ENCODE measurements around the gene DIAPH1. TPM values are rescaled to one million over a fixed set of nuclear protein-coding genes. Genes with fewer than 3 reads are reported as not detected.
"Not testable (repeated sequence)": the region's sequence is repeated elsewhere in the genome, so short reads cannot be mapped to it uniquely, and the experiment has no call there.

DIAPH1 gene
- total RNA-seq, 6 experiments from 2014 or later: 105 to 119 (median 109) TPM

- Mint-ChIP-seq H3K27ac (peak overlapping the region; percentile 92), H3K36me3 (ENCODE audit: low read depth) (peaks cover 17% of the 10 kb centered on the region)
Measured at GRCh38 chr5:141617682-141618029, 1.1 kb downstream of the DIAPH1 start.

DNA sequence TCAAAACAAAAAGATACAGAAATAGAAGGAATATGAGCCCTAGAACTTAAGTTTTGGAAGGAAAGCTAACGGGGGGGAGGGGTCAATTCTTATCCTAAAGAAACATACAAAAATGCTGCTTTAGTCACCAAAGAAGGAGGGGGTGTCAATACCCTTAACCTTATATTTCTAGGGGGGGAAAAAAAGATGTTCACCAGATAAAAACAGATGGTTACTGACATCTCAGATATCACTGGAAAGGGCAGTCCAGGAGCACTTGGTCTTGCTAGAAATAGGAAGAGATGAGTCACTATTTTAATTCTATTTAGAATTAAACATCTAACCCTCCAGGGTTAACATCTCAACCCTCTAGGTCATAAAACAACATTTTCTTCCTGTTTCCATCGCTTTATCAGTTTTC lies 1.7 kb downstream of the DIAPH1 start:
- no peaks in the 10 kb centered on the region for H3K9me3 Mint-ChIP-seq

More at GRCh38 chr5:141617682-141618029, 1.1 kb downstream of the DIAPH1 start:
- no peaks in the 10 kb centered on the region for H3K9me3 Mint-ChIP-seq
- H3K27me3 Mint-ChIP-seq (ENCODE audit: insufficient read depth): peaks cover 2% of the 10 kb centered on the region; the same call in 1 of the 2 replicates
- H3K4me1 Mint-ChIP-seq (ENCODE audit: low read depth): peaks cover 45% of the 10 kb centered on the region
- DNase-seq: peak; percentile 31
- no peak for TF ChIP-seq CTCF (IDR thresholded peaks at IDR 0.05)
- peak overlapping the region; percentile 96 for H3K4me3 Mint-ChIP-seq

DNA sequence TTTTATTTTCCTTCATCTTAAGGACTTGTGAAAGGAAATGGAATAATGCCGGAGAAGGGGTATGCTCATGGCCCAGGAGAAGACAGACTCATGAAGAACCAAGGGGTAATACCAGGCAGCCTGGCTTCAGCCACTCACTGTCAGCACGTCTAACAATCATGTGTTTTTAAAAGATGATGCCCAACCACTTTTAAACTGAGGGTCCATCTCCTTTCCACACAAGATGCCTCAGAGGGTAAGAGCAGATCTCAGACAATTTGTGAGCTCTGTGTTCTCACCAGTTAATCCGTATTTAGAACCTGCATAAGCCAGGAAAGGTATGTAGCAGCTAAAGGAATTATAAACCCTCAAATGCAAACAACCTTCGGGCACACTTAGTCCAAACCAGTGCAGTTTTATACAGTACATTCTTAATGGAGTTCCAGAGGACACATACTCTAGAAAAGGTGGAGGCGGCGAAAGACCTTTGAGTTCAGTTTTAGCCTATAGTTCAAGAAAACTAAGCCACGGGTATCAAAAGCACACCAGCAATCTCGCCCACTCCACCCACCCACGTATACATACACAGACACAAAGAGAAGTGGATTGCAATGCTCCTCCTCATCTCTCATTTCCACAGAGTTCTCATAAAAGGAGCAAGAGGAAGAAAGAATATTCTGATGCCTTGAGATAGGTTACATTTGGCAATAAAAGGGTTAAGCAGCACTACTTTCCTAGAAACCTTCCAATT lies 2.6 kb downstream of the DIAPH1 start:
- peaks cover 2% of the 10 kb centered on the region; the same call in 1 of the 2 replicates for H3K27me3 Mint-ChIP-seq (ENCODE audit: insufficient read depth)
- peaks cover 50% of the 10 kb centered on the region for H3K4me1 Mint-ChIP-seq (ENCODE audit: low read depth)
- peaks cover 16% of the 10 kb centered on the region for H3K36me3 Mint-ChIP-seq (ENCODE audit: low read depth)
- peak overlapping the region; percentile 96 for H3K4me3 Mint-ChIP-seq
- peak overlapping the region; percentile 92; the same call in 1 of the 2 replicates for H3K27ac Mint-ChIP-seq
- TF ChIP-seq CTCF (IDR thresholded peaks at IDR 0.05): no peak
- no peak for DNase-seq
- no peaks in the 10 kb centered on the region for H3K9me3 Mint-ChIP-seq

More for the DNA sequence above, 1.7 kb downstream of the DIAPH1 start:
- DNase-seq: no peak
- peak overlapping the region; percentile 92 for H3K27ac Mint-ChIP-seq
- H3K27me3 Mint-ChIP-seq (ENCODE audit: insufficient read depth): peaks cover 2% of the 10 kb centered on the region; the same call in 1 of the 2 replicates
- no peak for TF ChIP-seq CTCF (IDR thresholded peaks at IDR 0.05)
- H3K36me3 Mint-ChIP-seq (ENCODE audit: low read depth): peaks cover 17% of the 10 kb centered on the region
- peaks cover 45% of the 10 kb centered on the region for H3K4me1 Mint-ChIP-seq (ENCODE audit: low read depth)
- peak overlapping the region; percentile 96 for H3K4me3 Mint-ChIP-seq

DNA sequence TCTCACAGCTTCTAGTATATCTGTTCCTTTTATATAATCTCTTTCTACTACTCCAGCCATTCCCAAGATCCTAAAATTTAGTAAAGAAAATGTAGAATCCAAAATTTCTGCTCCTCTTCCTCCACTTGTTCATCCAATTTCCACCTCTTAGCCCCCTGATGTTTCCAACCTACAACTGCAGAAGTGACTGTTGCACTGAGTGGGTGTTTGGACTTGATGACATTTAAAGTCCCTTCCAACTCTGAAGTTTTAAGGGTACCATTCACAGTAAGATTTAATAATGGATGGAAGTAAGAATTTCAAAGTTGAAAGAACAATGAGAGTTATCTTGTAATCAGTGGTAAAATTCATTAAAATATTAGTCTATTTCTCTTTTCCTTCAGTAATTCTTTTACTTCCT lies 5.5 kb downstream of the DIAPH1 start:
- H3K27ac Mint-ChIP-seq: no peak overlapping the region; the same call in 1 of the 2 replicates
- no peak for DNase-seq
- peaks cover 16% of the 10 kb centered on the region for H3K36me3 Mint-ChIP-seq (ENCODE audit: low read depth)
- H3K27me3 Mint-ChIP-seq (ENCODE audit: insufficient read depth): peaks cover 2% of the 10 kb centered on the region; the same call in 1 of the 2 replicates
- peaks cover 50% of the 10 kb centered on the region for H3K4me1 Mint-ChIP-seq (ENCODE audit: low read depth)
- TF ChIP-seq CTCF (IDR thresholded peaks at IDR 0.05): no peak
- no peak overlapping the region for H3K4me3 Mint-ChIP-seq
- H3K9me3 Mint-ChIP-seq: no peaks in the 10 kb centered on the region

DNA sequence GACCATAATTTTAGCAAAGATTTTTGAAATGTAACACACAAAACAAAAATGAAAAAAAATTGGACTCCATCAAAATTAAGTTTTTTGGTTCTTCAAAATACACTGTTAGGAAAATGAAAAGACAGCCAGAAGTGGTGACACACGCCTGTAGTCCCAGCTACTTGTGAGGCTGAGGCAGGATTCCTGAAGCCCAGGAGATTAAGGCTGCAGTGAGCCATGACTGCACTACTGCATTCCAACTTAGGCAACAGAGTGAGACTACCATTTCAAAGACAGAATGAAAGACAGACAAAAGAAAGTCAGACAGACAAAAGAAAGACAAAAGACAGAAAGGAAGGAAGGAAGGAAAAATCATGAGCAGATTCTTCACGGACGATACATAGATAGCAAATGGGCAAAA lies 7.5 kb downstream of the DIAPH1 start:
- no peak overlapping the region for H3K4me3 Mint-ChIP-seq
- H3K36me3 Mint-ChIP-seq (ENCODE audit: low read depth): peaks cover 12% of the 10 kb centered on the region
- H3K9me3 Mint-ChIP-seq: no peaks in the 10 kb centered on the region
- no peak for TF ChIP-seq CTCF (IDR thresholded peaks at IDR 0.05)
- H3K27ac Mint-ChIP-seq: peak overlapping the region; percentile 8; the same call in 1 of the 2 replicates
- no peaks in the 10 kb centered on the region; the same call in 1 of the 2 replicates for H3K27me3 Mint-ChIP-seq (ENCODE audit: insufficient read depth)
- no peak for DNase-seq
- H3K4me1 Mint-ChIP-seq (ENCODE audit: low read depth): peaks cover 52% of the 10 kb centered on the region

GRCh38 chr5:141609921-141610320 lies 8.9 kb downstream of the DIAPH1 start:
- H3K9me3 Mint-ChIP-seq; H3K27me3 Mint-ChIP-seq (ENCODE audit: insufficient read depth); H3K4me3 Mint-ChIP-seq; H3K36me3 Mint-ChIP-seq (ENCODE audit: low read depth); H3K27ac Mint-ChIP-seq; DNase-seq: not testable (repeated sequence)
- H3K4me1 Mint-ChIP-seq (ENCODE audit: low read depth): peaks cover 59% of the 10 kb centered on the region
